ENCODE data around the gene OSCAR. TPM values are rescaled to one million over a fixed set of nuclear protein-coding genes. Genes with fewer than 3 reads are reported as not detected.

The OSCAR gene
- 0.40 TPM for polyA plus RNA-seq

GRCh38 chr19:54100561-54100960 lies at the start of gene OSCAR:
TSS of gene OSCAR (minus strand) at chr19:54100803. CDS start at chr19:54100792, 11 bp downstream.
- Mint-ChIP-seq H3K4me3 (peak within 1 kb of the TSS in 3 of 4 donors; percentile 75 to 88 (median 83)), H3K4me1 (peaks cover 9 to 17% (median 14%) of the 10 kb centered on the region in 3 donors), H3K9me3 (no peaks in the 10 kb centered on the region), H3K36me3 (no peaks in the 10 kb centered on the region), H3K27ac (peak within 1 kb of the TSS; percentile 9 to 77 (median 46)), H3K27me3 (peaks cover 11% of the 10 kb centered on the region)

- Mint-ChIP-seq H3K27ac (peak overlapping the region in 1 of 3 donors; percentile 79), H3K27me3 (no peaks in the 10 kb centered on the region), H3K36me3 (peaks cover 3% of the 10 kb centered on the region), H3K4me1 (peaks cover 0 to 1% (median 0%) of the 10 kb centered on the region in 3 donors), H3K4me3 (no peak overlapping the region), H3K9me3 (no peaks in the 10 kb centered on the region)
Measured at GRCh38 chr19:54149021-54149812, 48.6 kb upstream of the OSCAR start.

GRCh38 chr19:54148158-54148557 lies 47.6 kb upstream of the OSCAR start:
- Mint-ChIP-seq H3K4me1 (peaks cover 0 to 1% (median 0%) of the 10 kb centered on the region in 3 donors), H3K4me3 (no peak overlapping the region), H3K27ac (no peak overlapping the region), H3K27me3 (no peaks in the 10 kb centered on the region), H3K36me3 (peaks cover 3% of the 10 kb centered on the region), H3K9me3 (no peaks in the 10 kb centered on the region)

- no peak overlapping the region for H3K27ac Mint-ChIP-seq
- H3K36me3 Mint-ChIP-seq: peaks cover 3% of the 10 kb centered on the region
- no peak overlapping the region for H3K4me3 Mint-ChIP-seq
- H3K4me1 Mint-ChIP-seq: peaks cover 0 to 1% (median 0%) of the 10 kb centered on the region in 3 donors
- H3K27me3 Mint-ChIP-seq: no peaks in the 10 kb centered on the region
- H3K9me3 Mint-ChIP-seq: no peaks in the 10 kb centered on the region
Measured at GRCh38 chr19:54147676-54148075, 47.1 kb upstream of the OSCAR start.

GRCh38 chr19:54145541-54146158 lies 45.0 kb upstream of the OSCAR start:
- no peaks in the 10 kb centered on the region for H3K9me3 Mint-ChIP-seq
- no peak overlapping the region for H3K27ac Mint-ChIP-seq
- H3K27me3 Mint-ChIP-seq: no peaks in the 10 kb centered on the region
- peaks cover 4% of the 10 kb centered on the region for H3K36me3 Mint-ChIP-seq
- peaks cover 0 to 7% (median 3%) of the 10 kb centered on the region in 3 donors for H3K4me1 Mint-ChIP-seq
- H3K4me3 Mint-ChIP-seq: peak overlapping the region in 1 of 4 donors; percentile 39

- H3K4me1 Mint-ChIP-seq: peaks cover 0 to 17% (median 4%) of the 10 kb centered on the region in 3 donors
- H3K4me3 Mint-ChIP-seq: peak overlapping the region in 1 of 4 donors; percentile 57
- H3K9me3 Mint-ChIP-seq: no peaks in the 10 kb centered on the region
- H3K27me3 Mint-ChIP-seq: peaks cover 1% of the 10 kb centered on the region
- H3K27ac Mint-ChIP-seq: peak overlapping the region in 1 of 3 donors; percentile 12
- peaks cover 4% of the 10 kb centered on the region for H3K36me3 Mint-ChIP-seq
Measured at GRCh38 chr19:54142166-54142780, 41.7 kb upstream of the OSCAR start.

GRCh38 chr19:54141356-54141755 lies 40.8 kb upstream of the OSCAR start:
- Mint-ChIP-seq H3K4me1 (peaks cover 5 to 23% (median 8%) of the 10 kb centered on the region in 3 donors), H3K27ac (no peak overlapping the region), H3K9me3 (no peaks in the 10 kb centered on the region), H3K36me3 (peaks cover 2% of the 10 kb centered on the region), H3K27me3 (peaks cover 2% of the 10 kb centered on the region), H3K4me3 (peak overlapping the region in 2 of 4 donors; percentile 57 to 60)

- Mint-ChIP-seq H3K36me3 (peaks cover 2% of the 10 kb centered on the region), H3K9me3 (no peaks in the 10 kb centered on the region), H3K27me3 (peaks cover 2% of the 10 kb centered on the region), H3K4me1 (peaks cover 9 to 30% (median 12%) of the 10 kb centered on the region in 3 donors), H3K4me3 (peak overlapping the region; percentile 83 to 96 (median 90)), H3K27ac (peak overlapping the region; percentile 66 to 96 (median 91))
Measured at GRCh38 chr19:54138489-54139256, 38.1 kb upstream of the OSCAR start.

GRCh38 chr19:54137699-54138488 lies 37.3 kb upstream of the OSCAR start, which contains the start of gene CNOT3:
TSS of gene CNOT3 (plus strand) at chr19:54137762. CDS start at chr19:54142979, 5,217 bp downstream.
- Mint-ChIP-seq H3K27ac (peak within 1 kb of the TSS; percentile 76 to 96 (median 96)), H3K4me1 (peaks cover 9 to 30% (median 12%) of the 10 kb centered on the region in 3 donors), H3K4me3 (peak within 1 kb of the TSS; percentile 83 to 96 (median 92)), H3K27me3 (peaks cover 2% of the 10 kb centered on the region), H3K9me3 (no peaks in the 10 kb centered on the region), H3K36me3 (peaks cover 2% of the 10 kb centered on the region)

GRCh38 chr19:54136864-54137698 lies 36.5 kb upstream of the OSCAR start:
- Mint-ChIP-seq H3K9me3 (no peaks in the 10 kb centered on the region), H3K27me3 (peaks cover 2% of the 10 kb centered on the region), H3K4me1 (peaks cover 9 to 30% (median 12%) of the 10 kb centered on the region in 3 donors), H3K27ac (peak overlapping the region; percentile 76 to 96 (median 92)), H3K36me3 (peaks cover 2% of the 10 kb centered on the region), H3K4me3 (peak overlapping the region; percentile 67 to 96 (median 90))

GRCh38 chr19:54136086-54136863 lies 35.7 kb upstream of the OSCAR start:
- no peaks in the 10 kb centered on the region for H3K9me3 Mint-ChIP-seq
- H3K4me3 Mint-ChIP-seq: peak overlapping the region; percentile 67 to 96 (median 90)
- H3K27me3 Mint-ChIP-seq: peaks cover 2% of the 10 kb centered on the region
- H3K4me1 Mint-ChIP-seq: peaks cover 9 to 25% (median 12%) of the 10 kb centered on the region in 3 donors
- H3K36me3 Mint-ChIP-seq: peaks cover 2% of the 10 kb centered on the region
- H3K27ac Mint-ChIP-seq: peak overlapping the region; percentile 76 to 96 (median 92)

- Mint-ChIP-seq H3K9me3 (no peaks in the 10 kb centered on the region), H3K4me1 (peaks cover 7 to 19% (median 9%) of the 10 kb centered on the region in 3 donors), H3K27ac (no peak overlapping the region), H3K4me3 (no peak overlapping the region), H3K27me3 (peaks cover 2% of the 10 kb centered on the region), H3K36me3 (no peaks in the 10 kb centered on the region)
Measured at GRCh38 chr19:54133957-54134590, 33.5 kb upstream of the OSCAR start.
